IPS-20b (cell line): ENCODE data around the gene EFS.

Experiments used
- H3K27ac ChIP-seq: one replicate; pipeline ENCODE4 v1.5.1; 2013; ENCODE audit warnings: low read length
- H3K27me3 ChIP-seq: 2 replicates; pipeline ENCODE4 v1.6.1; 2013; ENCODE audit warnings: mild to moderate bottlenecking, low read length, inconsistent platforms; ENCODE audit not compliant: insufficient read depth
- H3K36me3 ChIP-seq: 2 replicates; pipeline ENCODE4 v1.6.1; 2013; ENCODE audit warnings: low read depth, mild to moderate bottlenecking, inconsistent platforms, low read length, moderate library complexity; ENCODE audit not compliant: insufficient read depth
- H3K4me1 ChIP-seq: 2 replicates; pipeline ENCODE4 v1.6.1; 2013; ENCODE audit warnings: mild to moderate bottlenecking, control low read depth, inconsistent platforms, low read length, moderate library complexity; ENCODE audit not compliant: insufficient read depth
- H3K4me3 ChIP-seq: 2 replicates; pipeline ENCODE4 v1.5.1; 2013; ENCODE audit warnings: mild to moderate bottlenecking, low read length, inconsistent platforms
- H3K9ac ChIP-seq: 2 replicates; pipeline ENCODE4 v1.6.1; 2013; ENCODE audit warnings: low read depth, mild to moderate bottlenecking, inconsistent platforms, low read length, moderate library complexity
- H3K9me3 ChIP-seq: 2 replicates; pipeline ENCODE4 v1.6.1; 2013; ENCODE audit warnings: mild to moderate bottlenecking, low read depth, low read length, inconsistent platforms; ENCODE audit not compliant: insufficient read depth

The EFS gene

DNA sequence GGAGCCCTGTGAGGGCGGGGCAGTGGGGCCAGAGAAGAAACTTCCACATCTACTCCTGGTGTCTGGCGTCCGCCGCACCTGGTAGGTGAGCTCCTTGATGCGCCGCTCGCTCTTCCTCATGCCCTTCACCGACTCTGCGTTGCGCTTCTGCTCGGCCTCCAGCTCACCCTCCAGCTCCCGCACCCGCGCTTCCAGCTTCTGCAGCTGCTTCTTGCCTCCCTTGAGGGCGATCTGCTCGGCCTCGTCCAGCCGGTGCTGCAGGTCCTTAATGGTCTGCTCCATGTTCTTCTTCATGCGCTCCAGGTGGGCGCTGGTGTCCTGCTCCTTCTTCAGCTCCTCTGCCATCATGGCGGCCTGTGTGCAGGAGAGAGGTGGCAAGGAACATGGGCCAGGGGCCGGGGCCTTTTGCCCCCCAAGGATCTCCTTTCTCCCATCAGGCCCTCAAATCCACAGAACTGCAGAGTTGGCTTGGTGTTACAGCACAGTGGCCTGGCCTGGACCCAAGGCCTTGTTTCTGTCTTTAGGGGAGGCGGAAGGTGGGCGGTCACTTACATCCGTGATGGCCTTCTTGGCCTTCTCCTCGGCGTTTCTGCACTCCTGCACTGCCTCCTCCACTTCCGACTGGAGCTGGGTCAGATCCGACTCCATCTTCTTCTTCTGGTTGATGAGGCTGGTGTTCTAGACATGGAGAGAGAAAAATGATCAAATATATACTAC lies 19.6 kb upstream of the EFS start:
- Histone ChIP-seq H3K9ac (no peak overlapping the region), H3K27ac (no peak overlapping the region), H3K27me3 (peaks cover 14% of the 10 kb centered on the region), H3K4me1 (no peaks in the 10 kb centered on the region; the same call in 1 of the 2 replicates), H3K4me3 (no peak overlapping the region), H3K36me3 (no peaks in the 10 kb centered on the region), H3K9me3 (no peaks in the 10 kb centered on the region)

DNA sequence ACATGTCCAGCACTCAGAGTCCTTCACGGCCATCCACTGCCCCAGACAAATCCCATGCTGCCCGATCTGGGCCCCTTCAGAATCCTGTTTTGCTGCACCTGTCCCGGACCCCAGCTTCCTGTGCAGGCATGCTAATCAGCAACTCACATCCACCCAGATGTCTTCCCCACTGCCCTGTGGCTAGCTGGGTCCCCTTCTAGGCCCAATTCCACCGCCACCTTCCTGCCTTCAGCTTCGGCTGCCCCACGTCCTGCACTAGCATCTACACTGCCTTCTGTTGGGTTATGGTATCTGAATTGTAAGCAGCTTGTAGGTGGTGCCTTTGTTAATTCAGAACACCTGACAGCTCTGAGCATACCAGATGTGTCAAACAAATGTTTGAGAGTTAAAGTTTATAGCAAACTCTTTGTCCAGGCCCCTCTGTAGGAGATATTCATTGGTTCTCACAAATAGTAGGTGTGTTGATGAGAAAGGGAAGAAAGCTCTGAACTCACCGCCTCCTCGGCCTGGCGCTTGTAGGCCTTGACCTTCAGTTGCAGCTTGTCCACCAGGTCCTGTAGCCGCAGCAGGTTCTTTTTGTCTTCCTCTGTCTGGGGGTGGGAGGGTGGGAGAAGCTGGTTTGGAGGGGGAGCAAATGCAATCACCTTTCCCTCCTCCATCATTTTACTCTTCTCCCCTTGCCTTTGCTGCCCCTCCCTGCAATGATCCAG lies 17.9 kb upstream of the EFS start:
- Histone ChIP-seq H3K36me3 (no peaks in the 10 kb centered on the region), H3K4me1 (no peaks in the 10 kb centered on the region), H3K27ac (no peak overlapping the region), H3K9me3 (no peaks in the 10 kb centered on the region), H3K4me3 (no peak overlapping the region), H3K27me3 (peaks cover 23% of the 10 kb centered on the region), H3K9ac (no peak overlapping the region)

DNA sequence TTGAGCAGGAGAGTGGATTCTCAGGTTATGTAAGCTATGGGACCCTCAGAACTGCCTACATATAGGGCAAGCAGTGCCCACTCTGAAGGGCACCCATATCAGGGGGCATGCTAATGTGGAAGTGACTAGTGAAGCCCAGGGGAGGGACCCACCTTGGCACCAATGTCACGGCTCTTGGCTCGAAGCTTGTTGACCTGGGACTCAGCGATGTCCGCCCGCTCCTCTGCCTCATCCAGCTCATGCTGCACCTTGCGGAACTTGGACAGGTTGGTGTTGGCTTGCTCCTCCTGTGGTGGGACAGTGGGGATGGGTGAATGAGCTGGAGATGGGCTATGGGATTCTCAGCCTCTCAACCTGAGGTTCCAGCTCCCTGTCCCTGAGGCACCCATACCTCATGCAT lies 17.3 kb upstream of the EFS start:
- Histone ChIP-seq H3K4me3 (no peak overlapping the region), H3K9me3 (no peaks in the 10 kb centered on the region), H3K27me3 (peaks cover 29% of the 10 kb centered on the region), H3K4me1 (no peaks in the 10 kb centered on the region), H3K9ac (no peak overlapping the region), H3K27ac (no peak overlapping the region), H3K36me3 (no peaks in the 10 kb centered on the region)

DNA sequence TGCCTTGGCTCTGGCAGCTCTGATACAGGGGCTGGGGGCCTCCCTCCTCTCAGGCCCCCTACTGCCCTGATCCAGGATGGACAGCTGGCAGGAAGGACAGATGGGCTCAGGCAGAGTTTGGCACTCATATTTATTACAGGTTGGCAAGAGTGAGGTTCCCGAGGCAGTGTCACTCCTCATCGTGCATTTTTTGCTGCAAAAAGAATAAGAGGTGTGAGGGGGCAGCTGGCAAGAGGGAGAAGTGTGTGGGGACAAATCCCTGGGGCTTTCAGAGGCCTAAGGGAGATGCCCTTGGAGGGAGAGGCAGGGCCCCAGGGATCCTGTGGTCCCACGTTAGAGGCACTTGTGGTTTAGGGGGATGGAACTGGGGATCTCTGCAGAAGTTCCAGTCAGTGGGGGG lies 16.9 kb upstream of the EFS start:
- Histone ChIP-seq H3K4me1 (no peaks in the 10 kb centered on the region), H3K4me3 (no peak overlapping the region), H3K9ac (no peak overlapping the region), H3K36me3 (no peaks in the 10 kb centered on the region), H3K9me3 (no peaks in the 10 kb centered on the region), H3K27ac (no peak overlapping the region), H3K27me3 (peaks cover 33% of the 10 kb centered on the region)

DNA sequence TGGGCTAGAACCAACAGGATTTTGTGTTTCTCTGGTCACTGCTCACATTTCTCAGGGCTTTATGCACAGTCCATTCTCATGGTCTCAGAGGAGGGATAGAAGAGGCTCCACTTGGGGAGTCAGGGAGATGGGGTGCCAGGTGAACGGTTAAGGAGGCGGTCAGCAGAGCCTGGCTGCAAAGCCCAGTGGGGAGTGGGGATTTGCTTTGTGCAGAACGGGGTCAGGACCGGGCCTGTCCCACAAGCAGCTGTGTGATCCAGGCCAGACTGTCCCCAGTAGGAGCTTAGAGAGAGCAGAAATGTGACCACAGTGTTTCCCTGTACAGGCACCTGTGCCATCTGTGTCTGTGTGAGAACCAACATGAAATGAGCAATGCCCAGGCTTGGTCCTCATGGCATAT lies 16.0 kb upstream of the EFS start:
- H3K9me3 ChIP-seq, result no peaks in the 10 kb centered on the region
- no peak overlapping the region for H3K9ac ChIP-seq
- H3K27ac ChIP-seq, result no peak overlapping the region
- peaks cover 33% of the 10 kb centered on the region for H3K27me3 ChIP-seq
- no peak overlapping the region for H3K4me3 ChIP-seq
- H3K36me3 ChIP-seq, result no peaks in the 10 kb centered on the region
- H3K4me1 ChIP-seq, result peaks cover 3% of the 10 kb centered on the region; the same call in 1 of the 2 replicates

DNA sequence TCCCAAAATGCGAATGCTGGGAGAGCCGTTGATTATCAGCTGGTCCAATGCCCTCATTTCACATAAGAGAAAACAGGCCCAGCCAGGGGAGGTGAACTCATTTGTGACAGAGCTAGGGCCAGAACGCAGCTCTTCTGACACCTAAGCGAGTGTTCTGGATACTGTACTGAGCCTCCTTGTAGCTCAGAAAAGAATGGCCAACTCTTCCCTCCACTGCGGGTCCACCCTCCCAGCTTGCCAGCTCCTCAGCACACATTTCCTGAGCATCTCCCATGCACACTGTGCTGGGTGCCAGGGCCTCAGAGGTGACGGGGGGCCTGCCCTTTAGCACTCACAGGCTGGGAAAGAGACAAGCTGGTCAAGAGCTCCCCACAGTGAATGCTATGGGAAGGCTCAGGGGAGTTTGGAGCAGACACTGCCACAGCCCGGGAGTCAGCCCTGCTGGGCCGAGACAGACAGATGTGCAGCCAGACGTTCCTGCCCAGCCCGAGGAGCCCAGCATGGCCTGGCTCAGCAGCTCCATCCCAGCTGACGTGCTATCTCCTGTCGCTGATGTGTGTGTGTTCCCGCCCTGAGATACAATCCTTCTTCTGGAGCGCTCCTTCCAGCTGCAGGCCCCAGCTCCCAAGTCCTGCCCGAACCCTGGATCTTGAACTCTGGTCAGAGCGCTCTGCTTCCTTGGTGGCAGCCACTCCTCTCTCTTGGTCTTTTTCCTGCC lies 15.4 kb upstream of the EFS start:
- Histone ChIP-seq H3K9me3 (no peaks in the 10 kb centered on the region), H3K36me3 (no peaks in the 10 kb centered on the region), H3K4me3 (no peak overlapping the region), H3K27ac (no peak overlapping the region), H3K27me3 (peaks cover 33% of the 10 kb centered on the region), H3K9ac (no peak overlapping the region), H3K4me1 (peaks cover 3% of the 10 kb centered on the region; the same call in 1 of the 2 replicates)

DNA sequence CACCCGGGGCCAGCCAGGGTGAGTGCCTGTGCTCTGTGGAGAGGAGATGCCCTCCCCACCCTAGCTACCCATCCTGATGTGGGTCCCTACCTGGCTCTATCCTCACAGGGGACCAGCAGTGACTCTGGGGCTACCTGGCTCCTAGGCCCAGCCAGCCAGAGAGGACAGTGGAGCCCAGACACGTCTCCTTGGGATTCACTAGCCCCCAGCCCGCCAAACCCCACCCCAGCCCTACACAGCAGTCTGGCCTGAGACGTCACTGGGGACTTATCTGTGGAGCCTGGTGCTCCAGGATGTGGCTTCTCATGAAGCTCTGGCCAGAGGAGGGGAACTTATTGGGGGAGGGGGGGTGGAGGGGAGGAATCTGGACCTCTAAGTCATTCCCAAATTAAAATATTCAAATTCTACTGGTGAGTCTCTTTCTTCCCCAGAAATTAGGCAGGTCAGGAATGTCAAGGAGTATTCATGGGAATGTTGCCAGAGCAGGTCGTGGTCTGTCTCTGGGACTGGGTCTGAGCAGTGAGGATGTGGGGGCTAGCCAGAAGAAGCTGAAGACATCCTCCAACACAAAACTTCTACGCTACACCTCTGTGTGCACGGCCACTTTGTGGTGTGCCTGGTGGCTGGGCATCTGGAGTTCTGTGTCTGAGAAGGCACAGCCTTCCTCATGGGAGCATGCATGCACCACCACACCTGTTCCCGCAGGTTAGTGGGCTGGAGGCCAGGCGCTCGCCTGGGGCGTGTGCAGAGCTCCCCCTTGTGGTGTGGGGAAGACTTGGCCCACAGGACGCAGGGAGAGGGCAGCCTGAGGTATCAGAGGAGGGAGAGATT lies 14.6 kb upstream of the EFS start:
- no peaks in the 10 kb centered on the region for H3K36me3 ChIP-seq
- no peak overlapping the region for H3K27ac ChIP-seq
- H3K27me3 ChIP-seq, result peaks cover 33% of the 10 kb centered on the region
- H3K9me3 ChIP-seq, result no peaks in the 10 kb centered on the region
- no peak overlapping the region for H3K9ac ChIP-seq
- H3K4me3 ChIP-seq, result no peak overlapping the region
- H3K4me1 ChIP-seq, result peaks cover 3% of the 10 kb centered on the region; the same call in 1 of the 2 replicates

DNA sequence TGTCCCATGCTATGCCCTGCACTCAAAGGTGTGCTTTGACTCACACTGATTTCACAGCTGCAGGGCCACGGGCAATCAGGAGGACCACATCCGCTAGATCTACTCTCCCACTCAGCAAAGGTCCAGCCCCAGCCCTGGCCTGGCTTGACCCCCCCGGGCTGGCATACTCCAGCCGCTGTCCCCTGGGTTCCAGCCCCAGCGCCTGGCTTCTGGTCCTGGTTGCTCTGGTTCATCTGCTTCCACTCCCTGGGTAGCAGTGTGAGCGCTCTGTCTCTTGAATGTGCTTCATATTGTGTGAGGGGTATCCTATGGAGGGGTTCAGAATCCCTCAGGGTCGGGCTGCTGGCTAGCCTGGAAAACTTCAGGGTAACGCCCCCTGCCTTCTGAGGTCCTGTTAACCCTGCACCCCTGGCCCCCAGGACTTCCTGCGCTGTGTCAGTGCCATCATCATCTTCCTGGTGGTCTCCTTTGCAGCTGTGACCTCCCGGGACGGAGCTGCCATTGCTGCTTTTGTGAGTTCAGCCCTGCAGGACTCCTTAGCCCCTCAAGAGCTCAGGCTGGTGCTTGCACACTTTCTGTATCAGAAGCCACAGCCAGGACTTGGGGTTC lies 13.7 kb upstream of the EFS start:
- Histone ChIP-seq H3K27me3 (peaks cover 33% of the 10 kb centered on the region), H3K27ac (no peak overlapping the region), H3K4me1 (peaks cover 3% of the 10 kb centered on the region; the same call in 1 of the 2 replicates), H3K9ac (no peak overlapping the region), H3K36me3 (no peaks in the 10 kb centered on the region), H3K9me3 (no peaks in the 10 kb centered on the region), H3K4me3 (no peak overlapping the region)

DNA sequence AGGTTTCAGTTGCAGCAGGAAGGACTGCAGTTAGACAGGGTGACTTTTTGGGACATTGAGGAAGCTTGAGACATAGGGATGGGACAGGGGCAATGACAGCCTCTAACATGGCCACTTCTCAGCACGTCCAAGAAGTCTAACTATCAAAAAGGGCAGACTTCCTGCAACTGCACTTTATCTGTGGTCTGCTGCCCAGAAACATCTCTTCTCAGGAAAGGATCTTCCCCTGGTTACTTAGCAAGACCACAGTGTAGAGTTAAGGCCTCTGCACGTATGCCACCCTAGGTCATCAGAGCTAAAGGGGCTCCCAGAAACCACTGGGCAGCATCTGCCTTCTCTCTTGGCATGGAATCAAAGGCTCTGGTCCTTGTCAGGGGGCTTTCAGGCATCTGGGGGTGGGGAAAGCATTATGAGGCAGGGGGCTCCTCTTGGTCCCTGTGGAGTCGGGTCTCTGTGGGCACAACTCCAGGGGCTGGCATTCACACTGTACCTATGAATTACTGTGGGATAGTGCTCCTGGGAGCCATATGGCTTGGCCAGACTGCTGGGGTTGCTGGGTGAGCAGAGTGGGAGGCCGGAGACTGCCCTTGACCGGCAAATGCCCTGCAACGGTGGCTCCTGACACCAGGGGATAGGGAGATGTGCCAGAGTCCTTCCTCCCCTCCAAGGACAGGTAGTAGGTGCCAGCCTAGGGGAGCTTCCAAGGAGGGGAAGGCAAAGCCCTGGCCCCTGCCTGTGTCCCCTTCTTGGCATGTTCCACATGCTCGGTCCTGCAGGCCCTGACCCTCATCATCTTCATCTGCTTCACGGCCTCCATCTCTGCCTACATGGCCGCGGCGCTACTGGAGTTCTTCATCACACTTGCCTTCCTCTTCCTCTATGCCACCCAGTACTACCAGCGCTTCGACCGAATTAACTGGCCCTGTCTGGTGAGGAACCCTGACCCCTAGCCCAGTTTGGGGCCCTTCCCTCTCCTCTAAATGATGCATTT lies 12.9 kb upstream of the EFS start:
- Histone ChIP-seq H3K36me3 (no peaks in the 10 kb centered on the region), H3K4me3 (no peak overlapping the region), H3K4me1 (peaks cover 3% of the 10 kb centered on the region; the same call in 1 of the 2 replicates), H3K27me3 (peaks cover 33% of the 10 kb centered on the region), H3K9me3 (no peaks in the 10 kb centered on the region), H3K27ac (no peak overlapping the region), H3K9ac (no peak overlapping the region)

DNA sequence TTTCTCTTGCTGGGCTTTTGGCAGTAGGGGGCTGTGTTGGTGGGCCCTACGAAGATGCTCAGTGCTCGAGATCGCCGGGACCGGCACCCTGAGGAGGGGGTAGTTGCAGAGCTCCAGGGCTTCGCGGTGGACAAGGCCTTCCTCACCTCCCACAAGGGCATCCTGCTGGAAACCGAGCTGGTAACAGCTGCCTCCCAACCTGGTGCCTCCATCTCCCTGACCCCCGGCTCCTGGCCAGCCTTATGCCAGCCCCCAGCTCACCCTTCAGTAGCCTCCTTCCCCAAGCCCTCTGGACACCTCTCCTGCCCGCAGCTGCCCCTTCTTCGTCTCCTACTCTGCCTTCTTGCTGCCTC lies 12.2 kb upstream of the EFS start:
- H3K27me3 ChIP-seq, result peaks cover 33% of the 10 kb centered on the region

More for the DNA sequence above, 12.2 kb upstream of the EFS start:
- no peaks in the 10 kb centered on the region for H3K9me3 ChIP-seq
- no peak overlapping the region for H3K4me3 ChIP-seq
- no peaks in the 10 kb centered on the region for H3K36me3 ChIP-seq
- H3K4me1 ChIP-seq, result peaks cover 3% of the 10 kb centered on the region; the same call in 1 of the 2 replicates
- no peak overlapping the region for H3K27ac ChIP-seq
- H3K9ac ChIP-seq, result no peak overlapping the region
